ENCODE measurements around the gene CEP131. TPM values are rescaled to one million over a fixed set of nuclear protein-coding genes. Genes with fewer than 3 reads are reported as not detected.

The CEP131 gene
- total RNA-seq, 1 donor from 2014 or later, result 12.2 TPM

GRCh38 chr17:81187586-81188490 is 34.9 kb downstream of the CEP131 start:
- Mint-ChIP-seq H3K27me3 (ENCODE audit: unreplicated experiment) (no peaks in the 10 kb centered on the region), H3K4me1 (ENCODE audit: unreplicated experiment) (no peaks in the 10 kb centered on the region), H3K36me3 (ENCODE audit: unreplicated experiment) (peaks cover 2% of the 10 kb centered on the region), H3K9me3 (ENCODE audit: unreplicated experiment) (no peaks in the 10 kb centered on the region), H3K4me3 (ENCODE audit: unreplicated experiment) (no peak overlapping the region), H3K27ac (ENCODE audit: unreplicated experiment) (no peak overlapping the region)
- DNase-seq (ENCODE audit: extremely low spot score, unreplicated experiment), result no peak
- no peak for TF ChIP-seq CTCF (IDR thresholded peaks at IDR 0.05)

GRCh38 chr17:81187120-81187519 is 35.6 kb downstream of the CEP131 start:
- H3K27ac Mint-ChIP-seq (ENCODE audit: unreplicated experiment), result no peak overlapping the region
- H3K9me3 Mint-ChIP-seq (ENCODE audit: unreplicated experiment), result no peaks in the 10 kb centered on the region
- no peaks in the 10 kb centered on the region for H3K27me3 Mint-ChIP-seq (ENCODE audit: unreplicated experiment)
- TF ChIP-seq CTCF (IDR thresholded peaks at IDR 0.05), result no peak
- H3K4me1 Mint-ChIP-seq (ENCODE audit: unreplicated experiment), result no peaks in the 10 kb centered on the region
- no peak overlapping the region for H3K4me3 Mint-ChIP-seq (ENCODE audit: unreplicated experiment)
- peaks cover 2% of the 10 kb centered on the region for H3K36me3 Mint-ChIP-seq (ENCODE audit: unreplicated experiment)
- DNase-seq (ENCODE audit: extremely low spot score, unreplicated experiment), result no peak

GRCh38 chr17:81186203-81186602 is 36.6 kb downstream of the CEP131 start:
- no peak for DNase-seq (ENCODE audit: extremely low spot score, unreplicated experiment)
- Mint-ChIP-seq H3K27ac (ENCODE audit: unreplicated experiment) (no peak overlapping the region), H3K36me3 (ENCODE audit: unreplicated experiment) (peaks cover 2% of the 10 kb centered on the region), H3K4me3 (ENCODE audit: unreplicated experiment) (no peak overlapping the region), H3K9me3 (ENCODE audit: unreplicated experiment) (no peaks in the 10 kb centered on the region), H3K4me1 (ENCODE audit: unreplicated experiment) (no peaks in the 10 kb centered on the region), H3K27me3 (ENCODE audit: unreplicated experiment) (no peaks in the 10 kb centered on the region)
- no peak for TF ChIP-seq CTCF (IDR thresholded peaks at IDR 0.05)

GRCh38 chr17:81184555-81184954 is 38.2 kb downstream of the CEP131 start:
- Mint-ChIP-seq H3K27ac (ENCODE audit: unreplicated experiment) (no peak overlapping the region), H3K9me3 (ENCODE audit: unreplicated experiment) (no peaks in the 10 kb centered on the region), H3K27me3 (ENCODE audit: unreplicated experiment) (no peaks in the 10 kb centered on the region), H3K36me3 (ENCODE audit: unreplicated experiment) (peaks cover 2% of the 10 kb centered on the region), H3K4me3 (ENCODE audit: unreplicated experiment) (no peak overlapping the region), H3K4me1 (ENCODE audit: unreplicated experiment) (no peaks in the 10 kb centered on the region)
- DNase-seq (ENCODE audit: extremely low spot score, unreplicated experiment), result no peak
- TF ChIP-seq CTCF (IDR thresholded peaks at IDR 0.05), result no peak

GRCh38 chr17:81183807-81184206 is 39.0 kb downstream of the CEP131 start:
- Mint-ChIP-seq H3K27ac (ENCODE audit: unreplicated experiment) (no peak overlapping the region), H3K9me3 (ENCODE audit: unreplicated experiment) (no peaks in the 10 kb centered on the region), H3K4me1 (ENCODE audit: unreplicated experiment) (no peaks in the 10 kb centered on the region), H3K27me3 (ENCODE audit: unreplicated experiment) (no peaks in the 10 kb centered on the region), H3K4me3 (ENCODE audit: unreplicated experiment) (no peak overlapping the region), H3K36me3 (ENCODE audit: unreplicated experiment) (no peaks in the 10 kb centered on the region)
- DNase-seq (ENCODE audit: extremely low spot score, unreplicated experiment), result no peak
- no peak for TF ChIP-seq CTCF (IDR thresholded peaks at IDR 0.05)

Data from osteocyte (in vitro differentiated cells).